ENCODE measurements around the gene MESP1. TPM values are rescaled to one million over a fixed set of nuclear protein-coding genes. Genes with fewer than 3 reads are reported as not detected.
A peak's percentile ranks its signal among the peaks of the same experiment; 100 is the strongest.
"Not testable (repeated sequence)": the region's sequence is repeated elsewhere in the genome, so short reads cannot be mapped to it uniquely, and the experiment has no call there.

Gene MESP1
- total and polyA plus RNA-seq, 12 donors = 0.46 to 11.7 (median 4.8) TPM

DNA sequence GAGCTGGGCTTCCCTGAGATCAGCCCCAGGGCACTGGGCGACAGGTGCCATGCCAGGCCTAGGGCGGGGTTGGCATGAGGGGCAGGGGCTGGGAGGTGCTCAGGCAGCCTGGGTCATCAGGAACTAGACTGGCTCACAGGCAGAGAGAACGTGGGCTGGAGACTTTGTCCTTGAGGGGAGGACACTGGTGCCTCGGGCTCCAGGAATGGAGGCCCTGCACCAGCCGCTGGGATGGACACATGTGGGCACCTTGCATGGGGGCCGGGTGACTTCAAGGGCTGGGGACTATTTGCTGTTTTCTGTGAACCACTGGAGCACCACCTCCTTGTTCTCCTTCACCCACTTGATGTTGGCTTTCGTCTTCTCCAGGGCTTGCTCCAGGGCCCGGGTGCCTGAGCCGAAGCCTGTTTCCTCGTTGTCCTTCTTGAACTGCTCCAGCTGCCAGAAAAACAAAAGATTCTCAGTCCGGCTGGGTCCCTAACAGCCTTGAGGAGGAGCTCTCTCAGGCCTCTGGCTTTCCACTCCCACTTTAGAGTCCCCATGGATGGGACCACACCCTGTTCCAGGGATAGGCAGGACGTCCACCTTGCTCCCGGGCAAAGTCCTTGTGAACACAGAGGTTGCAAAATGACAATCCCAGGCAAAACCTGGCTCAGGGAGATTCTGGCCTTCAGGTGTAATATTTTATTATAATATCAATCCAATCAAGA is 34.2 kb upstream of the MESP1 start:
- intact Hi-C loops (cut with DNase I) = no loop called here
- Histone ChIP-seq H3K36me3 (replicated peaks in 1 of 2) (no peaks in the 10 kb centered on the region), H3K4me3 (no peak overlapping the region), H3K27me3 (no peaks in the 10 kb centered on the region), H3K4me1 (replicated peaks in 1 of 2) (peaks cover 0 to 14% of the 10 kb centered on the region in 2 donors), H3K9me3 (replicated peaks in 1 of 3) (no peaks in the 10 kb centered on the region), H3K27ac (no peak overlapping the region)
- DNase-seq = no peak
- TF ChIP-seq, protein P1, sequence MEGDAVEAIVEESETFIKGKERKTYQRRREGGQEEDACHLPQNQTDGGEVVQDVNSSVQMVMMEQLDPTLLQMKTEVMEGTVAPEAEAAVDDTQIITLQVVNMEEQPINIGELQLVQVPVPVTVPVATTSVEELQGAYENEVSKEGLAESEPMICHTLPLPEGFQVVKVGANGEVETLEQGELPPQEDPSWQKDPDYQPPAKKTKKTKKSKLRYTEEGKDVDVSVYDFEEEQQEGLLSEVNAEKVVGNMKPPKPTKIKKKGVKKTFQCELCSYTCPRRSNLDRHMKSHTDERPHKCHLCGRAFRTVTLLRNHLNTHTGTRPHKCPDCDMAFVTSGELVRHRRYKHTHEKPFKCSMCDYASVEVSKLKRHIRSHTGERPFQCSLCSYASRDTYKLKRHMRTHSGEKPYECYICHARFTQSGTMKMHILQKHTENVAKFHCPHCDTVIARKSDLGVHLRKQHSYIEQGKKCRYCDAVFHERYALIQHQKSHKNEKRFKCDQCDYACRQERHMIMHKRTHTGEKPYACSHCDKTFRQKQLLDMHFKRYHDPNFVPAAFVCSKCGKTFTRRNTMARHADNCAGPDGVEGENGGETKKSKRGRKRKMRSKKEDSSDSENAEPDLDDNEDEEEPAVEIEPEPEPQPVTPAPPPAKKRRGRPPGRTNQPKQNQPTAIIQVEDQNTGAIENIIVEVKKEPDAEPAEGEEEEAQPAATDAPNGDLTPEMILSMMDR (IDR thresholded peaks at IDR 0.05) = no peak
- TF ChIP-seq POLR2A (IDR thresholded peaks at IDR 0.05) = no peak
- WGBS, 4 donors = 79 to 93% (median 84%) methylated on average over 8 to 13 of the region's 13 CpGs

DNA sequence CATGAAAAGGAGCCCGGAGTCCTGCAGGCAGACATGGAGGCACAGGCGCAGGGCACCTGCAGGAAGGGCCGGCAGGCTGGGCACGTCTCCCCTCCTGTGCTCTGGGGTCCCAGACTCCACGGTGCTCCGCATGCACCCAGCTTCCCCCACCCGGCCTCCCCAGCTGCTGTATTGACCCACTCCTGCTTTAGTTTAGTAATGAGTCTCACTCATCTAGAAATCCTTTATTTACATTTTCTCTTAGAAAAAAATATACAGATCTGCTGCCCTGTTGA is 33.6 kb upstream of the MESP1 start:
- peaks cover 0 to 14% of the 10 kb centered on the region in 2 donors for H3K4me1 ChIP-seq (replicated peaks in 1 of 2)
- no peak for DNase-seq
- no peaks in the 10 kb centered on the region for H3K27me3 ChIP-seq
- no peaks in the 10 kb centered on the region for H3K9me3 ChIP-seq (replicated peaks in 1 of 3)
- H3K4me3 ChIP-seq = no peak overlapping the region
- TF ChIP-seq, protein P1 (IDR thresholded peaks at IDR 0.05) = no peak
- TF ChIP-seq POLR2A (IDR thresholded peaks at IDR 0.05) = no peak
- 88 to 100% (median 96%) methylated on average over 3 to 7 of the region's 7 CpGs for WGBS, 4 donors
- intact Hi-C loops (cut with DNase I) = no loop called here
- no peaks in the 10 kb centered on the region for H3K36me3 ChIP-seq (replicated peaks in 1 of 2)
- H3K27ac ChIP-seq = no peak overlapping the region

DNA sequence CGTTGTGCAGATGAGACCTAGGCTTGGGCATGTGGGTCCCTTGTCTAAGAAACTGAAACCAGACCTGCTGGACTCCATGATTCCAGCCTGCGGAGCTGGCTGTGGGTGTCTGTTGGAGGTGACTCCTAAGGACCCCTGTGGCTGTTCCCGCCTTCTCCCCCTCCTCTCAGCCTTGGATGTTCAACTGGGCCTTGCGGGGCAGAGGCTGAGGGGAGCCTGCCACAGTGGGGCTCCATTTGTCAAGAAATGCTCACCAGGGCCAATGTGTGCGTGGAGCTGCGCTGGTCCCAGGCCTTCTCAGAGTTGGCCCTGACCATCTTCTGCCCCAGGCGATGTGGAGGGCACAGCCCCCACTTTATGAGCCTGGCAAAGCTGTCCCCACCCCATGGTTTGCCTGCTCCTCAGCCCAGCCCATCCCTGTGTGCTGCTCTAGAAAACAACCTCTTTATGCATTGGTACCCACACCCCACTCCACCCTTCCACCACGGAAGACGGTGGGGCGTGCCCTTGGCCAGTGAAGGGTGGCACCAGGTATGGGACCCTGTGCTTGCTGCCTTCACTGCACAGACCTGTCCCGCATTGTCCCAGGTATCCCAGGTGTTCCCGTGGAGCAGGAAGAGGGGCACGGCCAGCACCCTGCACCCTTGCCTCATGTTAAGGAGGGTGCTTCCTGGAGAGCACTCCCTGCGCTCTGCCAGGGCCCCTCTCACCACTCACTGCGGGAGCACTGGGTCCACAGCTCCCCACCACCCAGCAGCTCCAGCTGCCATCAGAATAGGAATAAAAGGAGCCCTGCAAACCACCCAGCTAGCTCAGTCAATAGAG is 33.0 kb upstream of the MESP1 start:
- Histone ChIP-seq H3K4me3 (no peak overlapping the region), H3K36me3 (replicated peaks in 1 of 2) (no peaks in the 10 kb centered on the region), H3K27me3 (no peaks in the 10 kb centered on the region), H3K27ac (peak overlapping the region in 1 of 5 donors; percentile 57), H3K4me1 (replicated peaks in 1 of 2) (peaks cover 0 to 14% of the 10 kb centered on the region in 2 donors), H3K9me3 (replicated peaks in 1 of 3) (no peaks in the 10 kb centered on the region)
- WGBS, 4 donors = 91 to 97% (median 92%) methylated on average over 7 to 15 of the region's 15 CpGs
- DNase-seq = no peak
- intact Hi-C loops (cut with DNase I) = no loop called here
- TF ChIP-seq POLR2A (IDR thresholded peaks at IDR 0.05) = no peak
- TF ChIP-seq, protein P1 (IDR thresholded peaks at IDR 0.05) = no peak

DNA sequence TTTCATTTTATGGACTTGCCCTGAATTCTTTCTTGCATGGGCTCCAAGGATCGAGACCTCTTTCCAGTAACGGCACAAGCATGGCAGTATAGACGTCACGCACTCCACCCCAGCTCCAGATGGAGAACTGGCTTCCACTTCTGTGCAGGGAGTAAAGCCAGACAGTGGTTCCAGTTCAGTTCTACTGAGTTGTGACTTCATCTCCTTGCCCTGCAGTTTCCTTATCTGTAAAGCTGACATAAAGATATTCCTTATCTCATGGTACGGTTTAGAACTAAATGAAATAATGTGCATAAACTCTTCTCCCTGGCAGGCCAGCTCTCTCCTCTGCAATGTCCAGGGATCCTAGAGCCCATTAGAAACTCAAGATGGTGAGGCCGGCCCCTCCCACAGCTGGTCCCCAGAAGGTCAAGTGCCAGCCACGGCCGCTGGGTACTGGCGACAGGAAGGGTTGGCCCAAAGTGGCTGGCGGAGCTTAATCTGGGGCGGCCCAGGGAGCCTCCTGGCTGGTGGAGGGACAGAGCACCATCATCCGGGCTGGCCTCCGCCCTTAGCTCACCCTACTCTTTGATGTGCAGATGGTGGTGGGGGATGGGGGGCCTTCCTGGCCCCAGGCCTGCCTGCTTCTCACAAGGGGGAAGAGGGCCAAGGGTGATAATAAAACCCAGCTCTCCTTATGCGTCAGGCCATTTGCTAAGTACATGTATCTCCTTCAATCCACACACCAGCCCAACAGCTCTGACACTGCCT is 32.2 kb upstream of the MESP1 start:
- DNase-seq = no peak
- Histone ChIP-seq H3K4me3 (no peak overlapping the region), H3K27me3 (no peaks in the 10 kb centered on the region), H3K9me3 (replicated peaks in 1 of 3) (no peaks in the 10 kb centered on the region), H3K36me3 (replicated peaks in 1 of 2) (no peaks in the 10 kb centered on the region), H3K27ac (peak overlapping the region in 1 of 5 donors; percentile 57), H3K4me1 (replicated peaks in 1 of 2) (peaks cover 0 to 14% of the 10 kb centered on the region in 2 donors)
- TF ChIP-seq, protein P1 (IDR thresholded peaks at IDR 0.05) = no peak
- TF ChIP-seq POLR2A (IDR thresholded peaks at IDR 0.05) = no peak
- intact Hi-C loops (cut with DNase I) = no loop called here
- 63 to 85% (median 81%) methylated on average over 7 to 14 of the region's 14 CpGs for WGBS, 4 donors

DNA sequence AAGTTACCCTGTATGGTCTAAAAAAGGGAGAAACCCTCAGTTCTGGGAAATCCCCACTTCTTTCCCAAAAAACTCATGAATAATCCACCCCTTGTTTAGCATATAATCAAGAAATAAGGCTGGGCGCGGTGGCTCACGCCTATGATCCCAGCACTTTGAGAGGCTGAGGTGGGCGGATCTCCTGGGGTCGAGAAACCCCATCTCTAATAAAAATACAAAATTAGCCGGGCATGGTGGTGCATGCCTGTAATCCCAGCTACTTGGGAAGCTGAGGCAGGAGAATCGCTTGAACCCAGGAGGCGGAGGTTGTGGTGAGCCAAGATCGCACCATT is 31.5 kb upstream of the MESP1 start:
- H3K4me3 ChIP-seq; intact Hi-C loops (cut with DNase I); DNase-seq; H3K36me3 ChIP-seq (replicated peaks in 1 of 2); H3K9me3 ChIP-seq (replicated peaks in 1 of 3); H3K27me3 ChIP-seq: not testable (repeated sequence)
- H3K4me1 ChIP-seq (replicated peaks in 1 of 2) = peaks cover 0 to 14% of the 10 kb centered on the region in 2 donors
- WGBS, 4 donors = 94 to 97% (median 96%) methylated on average over 9 of the region's 9 CpGs
- peak overlapping the region in 4 of 5 donors; percentile 34 to 81 (median 74) for H3K27ac ChIP-seq
